CD4-positive, alpha-beta T cell (primary cell): ENCODE data around the gene SRPRB. TPM values are rescaled to one million over a fixed set of nuclear protein-coding genes. Genes with fewer than 3 reads are reported as not detected.

Experiments used
- ATAC-seq: fragments of 200-7000 bp; cut with Tn5 transposase; one replicate; pipeline ENCODE4 v1.10.0; 2022; ENCODE audit warnings: mild to moderate bottlenecking; ENCODE audit not compliant: poor library complexity
- CTCF ChIA-PET: fragments of 350-600 bp; sonication (Branson Sonifier 250); formaldehyde crosslinking; loops from one replicate; lab custom pipeline; 2021; ENCODE audit warnings: antibody characterized with exemption, inconsistent platforms; lab: Charles Lee
- POLR2A ChIA-PET: fragments of 350-600 bp; sonication (Branson Sonifier 250); formaldehyde crosslinking; loops from one replicate; lab custom pipeline; 2021; ENCODE audit warnings: antibody characterized with exemption, inconsistent platforms; lab: Charles Lee
- DNase-seq, 14 experiments: peaks; one replicate each; pipeline ENCODE4 v3.0.0-alpha.2; 2013 to 2020; ENCODE audit warnings: mixed read lengths in 2 of 14
- H3K27ac ChIP-seq, 2 donors: one replicate each; pipeline versions ENCODE4 v1.5.1 to v1.7.0; 2013; ENCODE audit warnings: low read length in 2 of 2, low read depth in 1 of 2, mild to moderate bottlenecking in 1 of 2
- H3K27me3 ChIP-seq, 2 experiments: 1 replicate in 1 of 2; 2 replicates in 1 of 2; pipeline versions ENCODE4 v1.6.1 to v1.7.0; 2013; ENCODE audit warnings: low read length in 2 of 2, control low read depth in 1 of 2, mild to moderate bottlenecking in 1 of 2, moderate library complexity in 1 of 2; ENCODE audit not compliant: insufficient read depth in 2 of 2, control insufficient read depth in 1 of 2
- H3K36me3 ChIP-seq: one replicate; pipeline ENCODE4 v1.6.1; 2013; ENCODE audit warnings: low read length, control low read depth; ENCODE audit not compliant: insufficient read depth
- H3K4me1 ChIP-seq: one replicate; pipeline ENCODE4 v1.6.1; 2013; ENCODE audit warnings: low read length, control low read depth; ENCODE audit not compliant: insufficient read depth
- H3K4me3 ChIP-seq: one replicate; pipeline ENCODE4 v1.5.1; 2013; ENCODE audit warnings: mild to moderate bottlenecking, low read length, moderate library complexity
- H3K9me3 ChIP-seq, 2 experiments: 1 replicate in 1 of 2; 2 replicates in 1 of 2; pipeline versions ENCODE4 v1.6.1 to v1.7.0; 2013; ENCODE audit warnings: low read length in 2 of 2, mild to moderate bottlenecking in 2 of 2, control low read depth in 1 of 2, moderate library complexity in 1 of 2; ENCODE audit not compliant: control insufficient read depth in 1 of 2, insufficient read depth in 1 of 2
- H3K27ac Mint-ChIP-seq: one replicate; pipeline ENCODE4 v1.8.0; 2020; ENCODE audit warnings: mixed read lengths
- H3K27me3 Mint-ChIP-seq: one replicate; pipeline ENCODE4 v1.8.0; 2021; ENCODE audit warnings: mixed read lengths
- H3K36me3 Mint-ChIP-seq: one replicate; pipeline ENCODE4 v1.8.0; 2021; ENCODE audit warnings: low read depth, mixed read lengths
- H3K4me1 Mint-ChIP-seq: one replicate; pipeline ENCODE4 v1.8.0; 2021; ENCODE audit warnings: low read depth, mixed read lengths
- H3K4me3 Mint-ChIP-seq: one replicate; pipeline ENCODE4 v1.8.0; 2020; ENCODE audit warnings: mild to moderate bottlenecking, mixed read lengths
- H3K9me3 Mint-ChIP-seq: one replicate; pipeline ENCODE4 v1.8.0; 2020; ENCODE audit warnings: mixed read lengths
- CTCF ChIP-seq: fragments of 200-600 bp; IDR thresholded peaks from one replicate; pipeline ENCODE4 v1.8.0; 2022; ENCODE audit warnings: antibody characterized with exemption, mild to moderate bottlenecking
- intact Hi-C, 2 experiments: fragments of 100-400 bp; cut with DNase I in 1 of 2; cut with micrococcal nuclease in 1 of 2; formaldehyde crosslinking; loops; one replicate each; pipeline versions ENCODE4 v1.15.1 to v1.9.0; 2023 to 2025; cut with DNase I, micrococcal nuclease
- total RNA-seq, 174 experiments: library from RNA in 2 of 174; stranded (reverse) in 2 of 174; gene quantifications; one replicate each; pipeline ENCODE4 v1.2.3 and lab custom pipeline; 2021 to 2026

Gene SRPRB
- total RNA-seq, 2 experiments from 2014 or later = 19.1 to 19.9 TPM

GRCh38 chr3:133762539-133762938, 43.1 kb upstream of the SRPRB start:
- ATAC-seq = no peak
- intact Hi-C loops = no loop called here
- Mint-ChIP-seq H3K9me3 (no peaks in the 10 kb centered on the region), H3K27me3 (peaks cover 23% of the 10 kb centered on the region), H3K4me3 (no peak overlapping the region), H3K36me3 (no peaks in the 10 kb centered on the region), H3K27ac (no peak overlapping the region), H3K4me1 (no peaks in the 10 kb centered on the region)
- H3K27me3 ChIP-seq = peaks cover 3% of the 10 kb centered on the region in 2 experiments
- H3K4me3 ChIP-seq = no peak overlapping the region
- ChIA-PET POLR2A (no interaction called here), CTCF (no interaction called here)
- no peak overlapping the region for H3K27ac ChIP-seq
- DNase-seq = no peak
- no peaks in the 10 kb centered on the region for H3K9me3 ChIP-seq
- TF ChIP-seq CTCF = no peak
- no peaks in the 10 kb centered on the region for H3K4me1 ChIP-seq
- no peaks in the 10 kb centered on the region for H3K36me3 ChIP-seq

- H3K27me3 Mint-ChIP-seq = peaks cover 11% of the 10 kb centered on the region
Measured at GRCh38 chr3:133763797-133764683, 41.6 kb upstream of the SRPRB start.

GRCh38 chr3:133765256-133765655, 40.4 kb upstream of the SRPRB start:
- no peak for TF ChIP-seq CTCF

More at GRCh38 chr3:133763797-133764683, 41.6 kb upstream of the SRPRB start:
- DNase-seq (no peak), ATAC-seq (no peak)
- Mint-ChIP-seq H3K4me3 (no peak overlapping the region), H3K9me3 (no peaks in the 10 kb centered on the region), H3K27ac (no peak overlapping the region), H3K36me3 (no peaks in the 10 kb centered on the region), H3K4me1 (no peaks in the 10 kb centered on the region)
- TF ChIP-seq CTCF = no peak
- ChIA-PET CTCF (no interaction called here), POLR2A (no interaction called here)
- no peak overlapping the region for H3K4me3 ChIP-seq
- no peaks in the 10 kb centered on the region for H3K4me1 ChIP-seq
- H3K9me3 ChIP-seq = no peaks in the 10 kb centered on the region
- no peaks in the 10 kb centered on the region for H3K36me3 ChIP-seq
- intact Hi-C loops = no loop called here
- H3K27me3 ChIP-seq = peaks cover 0 to 3% of the 10 kb centered on the region in 2 experiments
- H3K27ac ChIP-seq = no peak overlapping the region

More at GRCh38 chr3:133765256-133765655, 40.4 kb upstream of the SRPRB start:
- Mint-ChIP-seq H3K27me3 (peaks cover 9% of the 10 kb centered on the region), H3K27ac (no peak overlapping the region), H3K9me3 (no peaks in the 10 kb centered on the region), H3K4me1 (no peaks in the 10 kb centered on the region), H3K36me3 (no peaks in the 10 kb centered on the region), H3K4me3 (no peak overlapping the region)
- H3K36me3 ChIP-seq = no peaks in the 10 kb centered on the region
- ChIA-PET CTCF (no interaction called here), POLR2A (no interaction called here)
- H3K27ac ChIP-seq = no peak overlapping the region
- DNase-seq (no peak), ATAC-seq (no peak)
- H3K9me3 ChIP-seq = no peaks in the 10 kb centered on the region
- no peak overlapping the region for H3K4me3 ChIP-seq
- no peaks in the 10 kb centered on the region for H3K4me1 ChIP-seq
- H3K27me3 ChIP-seq = peaks cover 0 to 3% of the 10 kb centered on the region in 2 experiments
- intact Hi-C loops = no loop called here
